Measurements from ENCODE around the gene LRPAP1. TPM values are rescaled to one million over a fixed set of nuclear protein-coding genes. Genes with fewer than 3 reads are reported as not detected.
"Not testable (repeated sequence)": the region's sequence is repeated elsewhere in the genome, so short reads cannot be mapped to it uniquely, and the experiment has no call there.

Gene LRPAP1
- 100 to 1,000 TPM; 112 to 153 (median 123) TPM for total RNA-seq

- TF ChIP-seq POLR2A (IDR thresholded peaks at IDR 0.05) (no peak), CTCF (IDR thresholded peaks at IDR 0.05) (no peak)
- intact Hi-C loops (cut with DNase I; ENCODE audit: low total_unique reads), result no loop called here
- DNase-seq (ENCODE audit: low spot score in 2 of 2), result peak; percentile 81 to 98
- WGBS, 2 donors, result 0% methylated on average over 29 to 68 of the region's 84 CpGs
- peak within 1 kb of the TSS; percentile 85 for H3K4me3 ChIP-seq (ENCODE audit: low read depth, poor library complexity, severe bottlenecking)
These were observed at the start of gene LRPAP1 for GRCh38 chr4:3531879-3532750. TSS of gene LRPAP1 (minus strand) at chr4:3532422. CDS start at chr4:3532412, 10 bp downstream.

- intact Hi-C loops (cut with DNase I; ENCODE audit: low total_unique reads); H3K4me3 ChIP-seq (ENCODE audit: low read depth, poor library complexity, severe bottlenecking): not testable (repeated sequence)
- WGBS, 2 donors, result 72 to 82% methylated on average over 8 to 12 of the region's 15 CpGs
- peak in 1 of 2 donors; percentile 58 for DNase-seq (ENCODE audit: low spot score in 2 of 2)
These were observed 49.3 kb upstream of the LRPAP1 start for GRCh38 chr4:3581334-3582090.

- H3K4me3 ChIP-seq (ENCODE audit: low read depth, poor library complexity, severe bottlenecking); intact Hi-C loops (cut with DNase I; ENCODE audit: low total_unique reads): not testable (repeated sequence)
- peak in 1 of 2 donors; percentile 20 for DNase-seq (ENCODE audit: low spot score in 2 of 2)
- 66 to 80% methylated on average over 9 of the region's 9 CpGs for WGBS, 2 donors
These were observed 48.6 kb upstream of the LRPAP1 start for GRCh38 chr4:3580859-3581258.

- DNase-seq (ENCODE audit: low spot score in 2 of 2); H3K4me3 ChIP-seq (ENCODE audit: low read depth, poor library complexity, severe bottlenecking); intact Hi-C loops (cut with DNase I; ENCODE audit: low total_unique reads): not testable (repeated sequence)
- 55 to 85% methylated on average over 4 of the region's 4 CpGs for WGBS, 2 donors
These were observed 46.4 kb upstream of the LRPAP1 start for GRCh38 chr4:3578527-3579144.

GRCh38 chr4:3578052-3578451 is 45.8 kb upstream of the LRPAP1 start:
- intact Hi-C loops (cut with DNase I; ENCODE audit: low total_unique reads); H3K4me3 ChIP-seq (ENCODE audit: low read depth, poor library complexity, severe bottlenecking); DNase-seq (ENCODE audit: low spot score in 2 of 2): not testable (repeated sequence)
- WGBS, 2 donors, result 70 to 87% methylated on average over 3 of the region's 3 CpGs

- 58 to 62% methylated on average over 11 of the region's 11 CpGs for WGBS, 2 donors
- DNase-seq (ENCODE audit: low spot score in 2 of 2); H3K4me3 ChIP-seq (ENCODE audit: low read depth, poor library complexity, severe bottlenecking); intact Hi-C loops (cut with DNase I; ENCODE audit: low total_unique reads): not testable (repeated sequence)
These were observed 45.1 kb upstream of the LRPAP1 start for GRCh38 chr4:3577208-3577892.

- 77 to 86% methylated on average over 18 to 21 of the region's 21 CpGs for WGBS, 2 donors
These were observed 44.4 kb upstream of the LRPAP1 start for GRCh38 chr4:3576533-3577207.

GRCh38 chr4:3575426-3576369 is 43.5 kb upstream of the LRPAP1 start:
- intact Hi-C loops (cut with DNase I; ENCODE audit: low total_unique reads); H3K4me3 ChIP-seq (ENCODE audit: low read depth, poor library complexity, severe bottlenecking); DNase-seq (ENCODE audit: low spot score in 2 of 2): not testable (repeated sequence)
- WGBS, 2 donors, result 77 to 80% methylated on average over 16 to 17 of the region's 19 CpGs

More at GRCh38 chr4:3576533-3577207, 44.4 kb upstream of the LRPAP1 start:
- H3K4me3 ChIP-seq (ENCODE audit: low read depth, poor library complexity, severe bottlenecking); DNase-seq (ENCODE audit: low spot score in 2 of 2); intact Hi-C loops (cut with DNase I; ENCODE audit: low total_unique reads): not testable (repeated sequence)

GRCh38 chr4:3574865-3575264 is 42.6 kb upstream of the LRPAP1 start:
- H3K4me3 ChIP-seq (ENCODE audit: low read depth, poor library complexity, severe bottlenecking); DNase-seq (ENCODE audit: low spot score in 2 of 2); intact Hi-C loops (cut with DNase I; ENCODE audit: low total_unique reads): not testable (repeated sequence)
- WGBS, 2 donors, result 51 to 53% methylated on average over 9 of the region's 9 CpGs

- intact Hi-C loops (cut with DNase I; ENCODE audit: low total_unique reads); DNase-seq (ENCODE audit: low spot score in 2 of 2); H3K4me3 ChIP-seq (ENCODE audit: low read depth, poor library complexity, severe bottlenecking): not testable (repeated sequence)
- 88 to 90% methylated on average over 20 of the region's 20 CpGs for WGBS, 2 donors
These were observed 42.1 kb upstream of the LRPAP1 start for GRCh38 chr4:3574346-3574745.
